Kidney epithelial cell (primary cell): ENCODE data around the gene ZNF502. TPM values are rescaled to one million over a fixed set of nuclear protein-coding genes. Genes with fewer than 3 reads are reported as not detected.

Experiments
- DNase-seq: peaks from one replicate; pipeline ENCODE4 v3.0.0-alpha.2; 2010; ENCODE audit warnings: low read depth
- H3K27me3 ChIP-seq: 2 replicates; pipeline ENCODE4 v1.6.0; 2011; ENCODE audit warnings: low read length; ENCODE audit not compliant: control insufficient read depth, insufficient read depth
- H3K36me3 ChIP-seq: 2 replicates; pipeline ENCODE4 v1.5.1; 2011; ENCODE audit warnings: low read length; ENCODE audit not compliant: control insufficient read depth, insufficient read depth
- H3K4me3 ChIP-seq: 2 replicates; pipeline ENCODE4 v1.5.1; 2011; ENCODE audit warnings: low read depth, mild to moderate bottlenecking, control low read depth, low read length
- CTCF ChIP-seq: IDR thresholded peaks from 2 replicates; pipeline ENCODE4 v1.5.1; 2011; ENCODE audit warnings: mild to moderate bottlenecking, moderate library complexity, low read length, control low read depth, inconsistent platforms; ENCODE audit not compliant: insufficient read depth, poor library complexity, severe bottlenecking
- total RNA-seq: library from RNA; depleted of rRNA; stranded (reverse); fragments of >200 nt; gene quantifications from 2 replicates; pipeline ENCODE4 v1.2.3, GENCODE V29; 2015

Gene ZNF502
- total RNA-seq, 1 donor from 2014 or later, result 3.4 TPM

- Histone ChIP-seq H3K4me3 (no peak overlapping the region), H3K36me3 (no peaks in the 10 kb centered on the region), H3K27me3 (no peaks in the 10 kb centered on the region)
- DNase-seq, result no peak
- no peak for TF ChIP-seq CTCF
These were observed 59.6 kb downstream of the ZNF502 start for GRCh38 chr3:44772099-44772442.

Other genes starting within 250 kb of the ZNF502 start
- gene ZNF445, start 235.0 kb upstream of the ZNF502 start, total RNA-seq, result 5.8 and 6.3 TPM in 2 replicates
- gene ZKSCAN7, start 157.5 kb upstream of the ZNF502 start, total RNA-seq, result 5.3 and 6.9 TPM in 2 replicates
- gene ZNF660, start 127.7 kb upstream of the ZNF502 start, total RNA-seq, result 2.3 and 2.5 TPM in 2 replicates
- 17.7 and 19.6 TPM in 2 replicates for gene ZNF197, start 87.6 kb upstream of the ZNF502 start, total RNA-seq
- 14.2 and 21.2 TPM in 2 replicates for gene ZNF35, start 63.9 kb upstream of the ZNF502 start, total RNA-seq
- 6.3 and 6.9 TPM in 2 replicates for gene ZNF501, start 17.0 kb downstream of the ZNF502 start, total RNA-seq
- gene KIAA1143, start 49.0 kb downstream of the ZNF502 start, total RNA-seq, result 18.8 and 20.6 TPM in 2 replicates
- 2.2 and 6.9 TPM in 2 replicates for gene KIF15, start 49.1 kb downstream of the ZNF502 start, total RNA-seq
- 12.9 and 17.2 TPM in 2 replicates for gene TMEM42, start 149.3 kb downstream of the ZNF502 start, total RNA-seq
- not detected in 2 replicates for gene TGM4, start 161.9 kb downstream of the ZNF502 start, total RNA-seq